ENCODE measurements around the gene NCMAP. TPM values are rescaled to one million over a fixed set of nuclear protein-coding genes. Genes with fewer than 3 reads are reported as not detected.
A peak's percentile ranks its signal among the peaks of the same experiment; 100 is the strongest.

Gene NCMAP
- total RNA-seq, 1 experiment from 2014 or later, result 0.33 TPM

DNA sequence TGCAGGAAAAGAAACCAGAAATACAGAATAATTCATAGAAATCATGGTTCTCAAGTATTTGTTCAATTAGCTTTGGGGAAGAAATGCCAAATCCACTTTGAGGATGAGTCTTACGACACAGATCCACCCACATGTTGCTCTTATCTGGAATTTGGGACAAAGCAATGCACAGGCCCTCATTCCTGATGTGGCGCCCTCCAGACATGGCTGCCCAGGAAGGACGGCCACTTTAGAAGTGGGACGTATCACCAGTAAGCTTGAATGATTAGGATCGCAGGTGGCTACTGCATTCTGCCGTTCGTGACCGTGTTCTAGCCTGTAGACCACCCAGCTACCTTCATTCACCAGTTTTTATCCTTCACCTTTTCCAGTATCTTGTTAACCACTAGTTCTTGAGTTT is 20.1 kb upstream of the NCMAP start:
- no peaks in the 10 kb centered on the region for H3K27me3 ChIP-seq (ENCODE audit: control insufficient read depth, insufficient read depth, low read length)
- in situ Hi-C loops (cut with HindIII; ENCODE audit: low pct_unique_long_range_greater_than_20kb, low sequenced_read_pairs) (no loop called here), intact Hi-C loops (cut with micrococcal nuclease; ENCODE audit: unreplicated experiment) (no loop called here)
- H3K9me3 ChIP-seq (ENCODE audit: control insufficient read depth, insufficient read depth, low read depth, low read length), result no peaks in the 10 kb centered on the region
- no TSS peak for BruUV-seq (replicated peaks)
- H3K27ac ChIP-seq (ENCODE audit: low read length), result no peak overlapping the region
- DNase-seq (ENCODE audit: low read depth, low spot score), result no peak
- 0 out of 2 replicates have a peak, but pooled peaks cover 2% of the 10 kb centered on the region for H3K36me3 ChIP-seq (ENCODE audit: control insufficient read depth, insufficient read depth, low read length)
- ChIA-PET POLR2A (no interaction called here), CTCF (no interaction called here)
- H3K4me3 ChIP-seq (ENCODE audit: low read depth in 2 of 2, low read length in 2 of 2), result no peak overlapping the region
- H3K4me1 ChIP-seq (ENCODE audit: control insufficient read depth, insufficient read depth, low read length), result peaks cover 33% of the 10 kb centered on the region
- no peak for TF ChIP-seq TCF7L2 (IDR thresholded peaks at IDR 0.05; ENCODE audit: low read depth, low read length)
- TF ChIP-seq, protein P1, sequence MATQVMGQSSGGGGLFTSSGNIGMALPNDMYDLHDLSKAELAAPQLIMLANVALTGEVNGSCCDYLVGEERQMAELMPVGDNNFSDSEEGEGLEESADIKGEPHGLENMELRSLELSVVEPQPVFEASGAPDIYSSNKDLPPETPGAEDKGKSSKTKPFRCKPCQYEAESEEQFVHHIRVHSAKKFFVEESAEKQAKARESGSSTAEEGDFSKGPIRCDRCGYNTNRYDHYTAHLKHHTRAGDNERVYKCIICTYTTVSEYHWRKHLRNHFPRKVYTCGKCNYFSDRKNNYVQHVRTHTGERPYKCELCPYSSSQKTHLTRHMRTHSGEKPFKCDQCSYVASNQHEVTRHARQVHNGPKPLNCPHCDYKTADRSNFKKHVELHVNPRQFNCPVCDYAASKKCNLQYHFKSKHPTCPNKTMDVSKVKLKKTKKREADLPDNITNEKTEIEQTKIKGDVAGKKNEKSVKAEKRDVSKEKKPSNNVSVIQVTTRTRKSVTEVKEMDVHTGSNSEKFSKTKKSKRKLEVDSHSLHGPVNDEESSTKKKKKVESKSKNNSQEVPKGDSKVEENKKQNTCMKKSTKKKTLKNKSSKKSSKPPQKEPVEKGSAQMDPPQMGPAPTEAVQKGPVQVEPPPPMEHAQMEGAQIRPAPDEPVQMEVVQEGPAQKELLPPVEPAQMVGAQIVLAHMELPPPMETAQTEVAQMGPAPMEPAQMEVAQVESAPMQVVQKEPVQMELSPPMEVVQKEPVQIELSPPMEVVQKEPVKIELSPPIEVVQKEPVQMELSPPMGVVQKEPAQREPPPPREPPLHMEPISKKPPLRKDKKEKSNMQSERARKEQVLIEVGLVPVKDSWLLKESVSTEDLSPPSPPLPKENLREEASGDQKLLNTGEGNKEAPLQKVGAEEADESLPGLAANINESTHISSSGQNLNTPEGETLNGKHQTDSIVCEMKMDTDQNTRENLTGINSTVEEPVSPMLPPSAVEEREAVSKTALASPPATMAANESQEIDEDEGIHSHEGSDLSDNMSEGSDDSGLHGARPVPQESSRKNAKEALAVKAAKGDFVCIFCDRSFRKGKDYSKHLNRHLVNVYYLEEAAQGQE (IDR thresholded peaks at IDR 0.05; ENCODE audit: insufficient read depth in 1 of 2, low read depth in 2 of 2, low read length in 1 of 2), result no peak
- no peak for ATAC-seq

GRCh38 chr1:24536391-24536840 is 19.5 kb upstream of the NCMAP start:
- Histone ChIP-seq H3K27ac (ENCODE audit: low read length) (peak overlapping the region; percentile 19), H3K4me1 (ENCODE audit: control insufficient read depth, insufficient read depth, low read length) (peaks cover 39% of the 10 kb centered on the region), H3K27me3 (ENCODE audit: control insufficient read depth, insufficient read depth, low read length) (no peaks in the 10 kb centered on the region), H3K36me3 (ENCODE audit: control insufficient read depth, insufficient read depth, low read length) (0 out of 2 replicates have a peak, but pooled peaks cover 2% of the 10 kb centered on the region), H3K9me3 (ENCODE audit: control insufficient read depth, insufficient read depth, low read depth, low read length) (no peaks in the 10 kb centered on the region), H3K4me3 (ENCODE audit: low read depth in 2 of 2, low read length in 2 of 2) (no peak overlapping the region)
- TF ChIP-seq SIN3A (IDR thresholded peaks at IDR 0.05; ENCODE audit: borderline replicate concordance, insufficient read depth, low read depth, low read length) (no peak), TCF7L2 (IDR thresholded peaks at IDR 0.05; ENCODE audit: low read depth, low read length) (0 out of 2 replicates have a peak, but pooled peaks have one; percentile 17)
- ChIA-PET CTCF (no interaction called here), POLR2A (interaction anchor here (0.7 kb wide), 1 partner anchor 1526 kb away, joined by 3 read pairs; no protein-coding TSS in a partner anchor)
- in situ Hi-C loops (cut with HindIII; ENCODE audit: low pct_unique_long_range_greater_than_20kb, low sequenced_read_pairs) (no loop called here), intact Hi-C loops (cut with micrococcal nuclease; ENCODE audit: unreplicated experiment) (no loop called here)
- ATAC-seq (peak; percentile 50; the same call in 1 of the 2 replicates), DNase-seq (ENCODE audit: low read depth, low spot score) (no peak)
- no TSS peak for BruUV-seq (replicated peaks)

DNA sequence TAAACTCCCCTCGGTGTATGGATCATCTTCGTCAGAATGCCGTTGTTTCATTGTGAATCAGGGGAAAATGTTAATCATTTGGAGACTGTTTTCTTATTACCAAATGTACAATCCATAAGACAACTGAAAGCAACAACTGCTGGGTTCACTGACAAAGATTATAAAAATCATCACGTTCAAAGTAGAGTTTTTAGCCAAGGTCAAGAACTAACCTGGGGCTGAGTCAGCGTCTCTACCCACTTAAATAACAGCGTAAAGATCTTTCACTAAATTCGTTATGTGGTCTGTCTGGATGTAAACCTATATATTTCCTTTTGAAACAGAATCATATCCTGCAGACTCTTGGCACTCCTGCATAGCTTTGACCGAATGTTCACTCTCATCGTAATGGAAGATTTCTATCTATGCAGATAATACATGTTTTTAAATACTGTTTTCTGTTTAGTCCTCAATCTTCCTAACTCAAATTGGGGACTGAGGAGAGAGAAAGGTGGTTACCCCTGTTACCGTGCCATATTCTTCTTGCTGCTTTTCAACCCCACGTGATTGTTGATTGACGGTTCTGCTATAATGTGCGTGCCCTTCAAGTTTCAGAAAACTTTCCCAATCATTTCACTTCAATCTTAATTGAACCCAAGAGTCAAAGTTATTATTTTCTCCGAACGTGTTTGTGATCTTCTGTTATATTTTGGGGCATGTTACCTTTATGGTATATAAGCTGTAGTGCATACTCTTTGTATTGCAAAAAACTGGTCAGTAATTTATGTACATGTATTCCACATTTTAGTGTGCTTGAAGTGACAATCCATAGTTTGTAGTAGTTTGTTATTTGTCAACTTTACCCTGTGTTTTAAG is 15.6 kb upstream of the NCMAP start:
- H3K27ac ChIP-seq (ENCODE audit: low read length), result peak overlapping the region; percentile 72
- CTCF ChIA-PET, result interaction anchor here (0.6 to 1.3 kb wide), 4 partner anchors 47 to 716 kb away, joined by 3 to 6 read pairs (median 3); no protein-coding TSS in a partner anchor

More for the DNA sequence above, 15.6 kb upstream of the NCMAP start:
- TF ChIP-seq, protein P1 (IDR thresholded peaks at IDR 0.05; ENCODE audit: insufficient read depth in 1 of 2, low read depth in 2 of 2, low read length in 1 of 2), result no peak
- TF ChIP-seq TCF7L2 (IDR thresholded peaks at IDR 0.05; ENCODE audit: low read depth, low read length) (no peak), POLR2AphosphoS5 (IDR thresholded peaks at IDR 0.05; ENCODE audit: low read depth, low read length) (no peak), SIN3A (IDR thresholded peaks at IDR 0.05; ENCODE audit: borderline replicate concordance, insufficient read depth, low read depth, low read length) (no peak)
- TF ChIP-seq, protein P2, sequence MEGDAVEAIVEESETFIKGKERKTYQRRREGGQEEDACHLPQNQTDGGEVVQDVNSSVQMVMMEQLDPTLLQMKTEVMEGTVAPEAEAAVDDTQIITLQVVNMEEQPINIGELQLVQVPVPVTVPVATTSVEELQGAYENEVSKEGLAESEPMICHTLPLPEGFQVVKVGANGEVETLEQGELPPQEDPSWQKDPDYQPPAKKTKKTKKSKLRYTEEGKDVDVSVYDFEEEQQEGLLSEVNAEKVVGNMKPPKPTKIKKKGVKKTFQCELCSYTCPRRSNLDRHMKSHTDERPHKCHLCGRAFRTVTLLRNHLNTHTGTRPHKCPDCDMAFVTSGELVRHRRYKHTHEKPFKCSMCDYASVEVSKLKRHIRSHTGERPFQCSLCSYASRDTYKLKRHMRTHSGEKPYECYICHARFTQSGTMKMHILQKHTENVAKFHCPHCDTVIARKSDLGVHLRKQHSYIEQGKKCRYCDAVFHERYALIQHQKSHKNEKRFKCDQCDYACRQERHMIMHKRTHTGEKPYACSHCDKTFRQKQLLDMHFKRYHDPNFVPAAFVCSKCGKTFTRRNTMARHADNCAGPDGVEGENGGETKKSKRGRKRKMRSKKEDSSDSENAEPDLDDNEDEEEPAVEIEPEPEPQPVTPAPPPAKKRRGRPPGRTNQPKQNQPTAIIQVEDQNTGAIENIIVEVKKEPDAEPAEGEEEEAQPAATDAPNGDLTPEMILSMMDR (IDR thresholded peaks at IDR 0.05), result no peak
- Histone ChIP-seq H3K4me1 (ENCODE audit: control insufficient read depth, insufficient read depth, low read length) (peaks cover 40% of the 10 kb centered on the region), H3K27me3 (ENCODE audit: control insufficient read depth, insufficient read depth, low read length) (no peaks in the 10 kb centered on the region), H3K4me3 (ENCODE audit: low read depth in 2 of 2, low read length in 2 of 2) (peak overlapping the region in 1 of 2 experiments; percentile 24; a peak in 2 of 4 replicates), H3K9me3 (ENCODE audit: control insufficient read depth, insufficient read depth, low read depth, low read length) (no peaks in the 10 kb centered on the region), H3K36me3 (ENCODE audit: control insufficient read depth, insufficient read depth, low read length) (0 out of 2 replicates have a peak, but pooled peaks cover 2% of the 10 kb centered on the region)
- POLR2A ChIA-PET, result interaction anchor here (0.6 to 0.7 kb wide), 2 partner anchors 91 to 123 kb away, joined by 4 read pairs; no protein-coding TSS in a partner anchor
- DNase-seq (ENCODE audit: low read depth, low spot score) (no peak), ATAC-seq (no peak)
- BruUV-seq (replicated peaks), result no TSS peak
- in situ Hi-C loops (cut with HindIII; ENCODE audit: low pct_unique_long_range_greater_than_20kb, low sequenced_read_pairs) (no loop called here), intact Hi-C loops (cut with micrococcal nuclease; ENCODE audit: unreplicated experiment) (loop anchor here (5.0 kb wide), 1 partner anchor 97 kb away; no protein-coding TSS in a partner anchor)

Measured in Panc1 (cell line).